Omental fat pad (tissue), 4 donors: ENCODE data around the gene CIT. TPM values are rescaled to one million over a fixed set of nuclear protein-coding genes. Genes with fewer than 3 reads are reported as not detected.

ENCODE experiments used
- ATAC-seq: fragments of 150-250 bp; one replicate; pipeline ENCODE4 v1.9.1; 2016; ENCODE audit warnings: mild to moderate bottlenecking, moderate library complexity; ENCODE audit not compliant: low FRiP score
- DNase-seq: peaks from one replicate; pipeline ENCODE4 v3.0.0-alpha.2; 2019; ENCODE audit warnings: low spot score
- CTCF ChIP-seq, 3 donors: fragments of 450-650 bp; IDR thresholded peaks; one replicate each; pipeline ENCODE4 v1.5.1; 2016 to 2017; ENCODE audit warnings: antibody characterized with exemption in 3 of 3, mild to moderate bottlenecking in 3 of 3, moderate library complexity in 2 of 3
- total RNA-seq, 4 donors: library from RNA; depleted of rRNA; stranded (reverse); fragments of >200 nt; gene quantifications; one replicate each; pipeline ENCODE4 v1.1.0, GENCODE V29; 2016

CIT gene
- total RNA-seq, 4 donors from 2014 or later: 0.93 to 4.3 (median 3.4) TPM

DNA sequence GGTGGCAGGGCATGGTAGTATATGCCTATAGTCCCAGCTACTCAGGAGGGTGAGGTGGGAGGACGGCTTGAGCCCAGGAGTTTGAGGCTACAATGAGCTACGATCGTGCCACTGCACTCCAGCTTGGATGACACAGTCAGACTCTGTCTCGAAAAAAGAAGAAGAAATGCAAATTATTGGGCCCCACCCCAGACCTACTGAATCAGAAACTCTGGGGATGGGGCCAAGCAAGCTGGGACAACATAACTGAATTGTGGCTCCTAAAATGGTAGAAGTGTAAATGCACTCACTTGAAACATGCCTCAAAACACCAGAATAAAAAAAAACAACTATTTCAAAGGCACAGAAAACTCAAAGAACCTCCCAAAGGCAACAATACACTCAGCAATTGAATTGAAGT lies 37.0 kb downstream of the CIT start:
- no peak for ATAC-seq
- no peak for TF ChIP-seq CTCF (IDR thresholded peaks at IDR 0.05)
- DNase-seq: no peak

- TF ChIP-seq CTCF (IDR thresholded peaks at IDR 0.05): no peak
- ATAC-seq (no peak), DNase-seq (no peak)
Measured at GRCh38 chr12:119838826-119839600, 38.1 kb downstream of the CIT start.

DNA sequence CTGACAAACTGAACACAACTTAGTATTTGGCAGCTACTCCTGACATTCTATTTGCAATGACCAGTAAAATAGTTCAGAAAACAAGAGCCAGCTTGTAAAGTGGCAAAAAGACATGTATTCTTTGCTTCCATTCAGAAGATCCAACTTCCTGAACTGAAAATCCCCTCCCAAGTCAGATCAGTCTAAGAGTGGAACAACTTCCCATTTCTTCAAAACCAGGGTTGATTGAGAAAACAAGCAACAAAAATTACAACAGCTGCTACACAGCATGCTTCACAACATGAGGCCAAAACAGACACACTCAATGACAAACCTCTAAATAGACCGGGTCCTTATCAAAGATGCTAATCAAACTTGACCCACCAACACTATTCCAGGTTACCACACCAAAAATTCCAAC lies 40.3 kb downstream of the CIT start:
- no peak for TF ChIP-seq CTCF (IDR thresholded peaks at IDR 0.05)
- ATAC-seq (no peak), DNase-seq (no peak)

GRCh38 chr12:119835068-119835467 lies 42.1 kb downstream of the CIT start:
- no peak for ATAC-seq
- no peak for DNase-seq
- no peak for TF ChIP-seq CTCF (IDR thresholded peaks at IDR 0.05)

GRCh38 chr12:119829439-119829838 lies 47.7 kb downstream of the CIT start:
- DNase-seq: no peak
- no peak for TF ChIP-seq CTCF (IDR thresholded peaks at IDR 0.05)
- ATAC-seq: no peak

DNA sequence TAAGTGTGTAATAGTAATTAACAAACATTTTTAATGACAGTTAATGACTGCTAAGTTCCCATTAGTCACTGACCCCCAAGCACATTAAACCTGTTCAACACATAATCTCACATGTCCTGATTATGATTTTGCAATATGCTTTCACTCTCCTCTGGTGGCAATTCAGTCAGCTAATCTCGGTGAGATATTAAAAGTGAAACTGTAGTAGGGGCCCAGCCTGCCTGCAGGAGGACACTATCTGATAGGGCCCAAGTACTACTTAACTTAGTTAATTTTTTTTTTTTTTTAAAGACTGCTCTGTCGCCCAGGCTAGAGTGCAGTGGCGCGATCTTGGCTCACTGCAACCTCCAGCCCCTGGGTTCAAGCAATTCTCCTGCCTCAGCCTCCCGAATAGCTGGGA lies 48.8 kb downstream of the CIT start:
- ATAC-seq: no peak
- no peak for TF ChIP-seq CTCF (IDR thresholded peaks at IDR 0.05)

GRCh38 chr12:119827760-119828159 lies 49.4 kb downstream of the CIT start:
- TF ChIP-seq CTCF (IDR thresholded peaks at IDR 0.05): no peak
- no peak for ATAC-seq

More for the DNA sequence above, 48.8 kb downstream of the CIT start:
- DNase-seq: no peak

More at GRCh38 chr12:119827760-119828159, 49.4 kb downstream of the CIT start:
- DNase-seq: no peak
